ENCODE measurements around the gene MTA2.

DNA sequence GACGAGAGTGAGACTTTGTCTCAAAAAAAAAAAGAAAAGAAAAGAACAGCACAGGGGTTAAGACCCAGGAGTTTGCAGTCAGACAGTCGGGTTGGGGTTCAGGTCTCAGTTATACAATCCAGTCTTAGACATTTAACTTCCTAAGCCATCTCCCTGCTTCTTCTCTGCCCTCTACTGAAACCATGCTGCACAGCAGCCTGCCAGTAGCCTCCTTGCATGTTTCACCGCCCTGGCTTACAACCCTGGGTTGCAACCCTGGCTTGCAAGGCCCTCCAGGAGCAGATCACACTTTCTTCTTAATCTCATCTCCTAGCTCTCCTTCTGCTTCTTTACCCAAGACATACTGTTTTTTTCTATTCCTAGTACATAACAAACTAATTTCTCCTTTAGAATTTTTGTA is 26.0 kb upstream of the MTA2 start:
- TF ChIP-seq GABPA (IDR thresholded peaks at IDR 0.05; ENCODE audit: low read depth) = no peak
- no peak for TF ChIP-seq FOXK2 (IDR thresholded peaks at IDR 0.05)
- TF ChIP-seq CREB1 (IDR thresholded peaks at IDR 0.05; ENCODE audit: low read depth) = no peak
- TF ChIP-seq, protein P1, sequence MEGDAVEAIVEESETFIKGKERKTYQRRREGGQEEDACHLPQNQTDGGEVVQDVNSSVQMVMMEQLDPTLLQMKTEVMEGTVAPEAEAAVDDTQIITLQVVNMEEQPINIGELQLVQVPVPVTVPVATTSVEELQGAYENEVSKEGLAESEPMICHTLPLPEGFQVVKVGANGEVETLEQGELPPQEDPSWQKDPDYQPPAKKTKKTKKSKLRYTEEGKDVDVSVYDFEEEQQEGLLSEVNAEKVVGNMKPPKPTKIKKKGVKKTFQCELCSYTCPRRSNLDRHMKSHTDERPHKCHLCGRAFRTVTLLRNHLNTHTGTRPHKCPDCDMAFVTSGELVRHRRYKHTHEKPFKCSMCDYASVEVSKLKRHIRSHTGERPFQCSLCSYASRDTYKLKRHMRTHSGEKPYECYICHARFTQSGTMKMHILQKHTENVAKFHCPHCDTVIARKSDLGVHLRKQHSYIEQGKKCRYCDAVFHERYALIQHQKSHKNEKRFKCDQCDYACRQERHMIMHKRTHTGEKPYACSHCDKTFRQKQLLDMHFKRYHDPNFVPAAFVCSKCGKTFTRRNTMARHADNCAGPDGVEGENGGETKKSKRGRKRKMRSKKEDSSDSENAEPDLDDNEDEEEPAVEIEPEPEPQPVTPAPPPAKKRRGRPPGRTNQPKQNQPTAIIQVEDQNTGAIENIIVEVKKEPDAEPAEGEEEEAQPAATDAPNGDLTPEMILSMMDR (IDR thresholded peaks at IDR 0.05 in 2 of 3, conservative IDR thresholded peaks at IDR 0.05 in 1 of 3; ENCODE audit: control insufficient read depth in 2 of 3, extremely low read depth in 1 of 3, insufficient read depth in 1 of 3, low read depth in 3 of 3, low read length in 3 of 3) = 0 out of 6 replicates have a peak, but pooled peaks of 1 of the 3 experiments have one; percentile 10

Measured in GM12878 (cell line).